BJ (cell line): ENCODE data around the gene QRSL1. TPM values are rescaled to one million over a fixed set of nuclear protein-coding genes. Genes with fewer than 3 reads are reported as not detected.

Experiments used
- CTCF ChIA-PET: fragments of 350-600 bp; formaldehyde crosslinking; extraction: SDS; loops from one replicate; lab custom pipeline; 2021; ENCODE audit warnings: antibody characterized with exemption, inconsistent platforms; lab: Yijun Ruan, JAX
- POLR2A ChIA-PET: fragments of 300-600 bp; sonication (Branson Sonifier 250); formaldehyde crosslinking; extraction: SDS; loops from one replicate; lab custom pipeline; 2021; ENCODE audit warnings: antibody characterized with exemption; lab: Charles Lee
- DNase-seq: peaks from one replicate; pipeline ENCODE4 v3.0.0-alpha.2; 2011; ENCODE audit warnings: low read depth
- H3K27me3 ChIP-seq: 2 replicates; pipeline ENCODE4 v1.6.0; 2011; ENCODE audit warnings: low read length; ENCODE audit not compliant: control insufficient read depth, insufficient read depth
- H3K36me3 ChIP-seq: 2 replicates; pipeline ENCODE4 v1.5.1; 2011; ENCODE audit warnings: low read length; ENCODE audit not compliant: control insufficient read depth, insufficient read depth
- H3K4me3 ChIP-seq: 2 replicates; pipeline ENCODE4 v1.5.1; 2011; ENCODE audit warnings: low read depth, mild to moderate bottlenecking, control low read depth, low read length
- CTCF ChIP-seq: IDR thresholded peaks from 2 replicates; pipeline ENCODE4 v1.5.1; 2011; ENCODE audit warnings: low read depth, mild to moderate bottlenecking, control low read depth, inconsistent platforms, low read length, moderate library complexity; ENCODE audit not compliant: insufficient read depth
- polyA plus RNA-seq: library from polyadenylated mRNA; depleted of rRNA; stranded (reverse); fragments of >200 nt; gene quantifications from 2 replicates; pipeline ENCODE4 v1.2.3, GENCODE V29; 2011

QRSL1 gene
- polyA plus RNA-seq, 1 experiment = 7.5 TPM

- H3K27me3 ChIP-seq = no peaks in the 10 kb centered on the region
- POLR2A ChIA-PET = no interaction called here
- DNase-seq = no peak
- no peak for TF ChIP-seq CTCF
- H3K36me3 ChIP-seq = peaks cover 1% of the 10 kb centered on the region; the same call in 1 of the 2 replicates
- H3K4me3 ChIP-seq = no peak overlapping the region
- CTCF ChIA-PET = interaction anchor here (1.6 kb wide), 1 partner anchor 10 kb away, joined by 4 read pairs; no protein-coding TSS in a partner anchor
Observed at GRCh38 chr6:106617857-106618256, 11.5 kb upstream of the QRSL1 start.

- POLR2A ChIA-PET = no interaction called here
Observed at GRCh38 chr6:106618324-106618723, 11.1 kb upstream of the QRSL1 start.

GRCh38 chr6:106619223-106619622 is 10.2 kb upstream of the QRSL1 start:
- CTCF ChIA-PET = no interaction called here
- POLR2A ChIA-PET = no interaction called here
- Histone ChIP-seq H3K4me3 (no peak overlapping the region), H3K27me3 (no peaks in the 10 kb centered on the region), H3K36me3 (peaks cover 1% of the 10 kb centered on the region; the same call in 1 of the 2 replicates)
- no peak for TF ChIP-seq CTCF
- DNase-seq = no peak

More at GRCh38 chr6:106618324-106618723, 11.1 kb upstream of the QRSL1 start:
- H3K4me3 ChIP-seq = no peak overlapping the region
- no peaks in the 10 kb centered on the region for H3K27me3 ChIP-seq
- DNase-seq = no peak
- TF ChIP-seq CTCF = no peak
- H3K36me3 ChIP-seq = peaks cover 1% of the 10 kb centered on the region; the same call in 1 of the 2 replicates
- CTCF ChIA-PET = no interaction called here

- no peak overlapping the region for H3K4me3 ChIP-seq
- DNase-seq = no peak
- TF ChIP-seq CTCF = no peak
- peaks cover 1% of the 10 kb centered on the region; the same call in 1 of the 2 replicates for H3K36me3 ChIP-seq
- ChIA-PET POLR2A (no interaction called here), CTCF (interaction anchor here (1.0 to 1.4 kb wide), 3 partner anchors 8 to 359 kb away, joined by 3 to 7 read pairs (median 3); no protein-coding TSS in a partner anchor)
- no peaks in the 10 kb centered on the region for H3K27me3 ChIP-seq
Observed at GRCh38 chr6:106620931-106621672, 8.3 kb upstream of the QRSL1 start.

GRCh38 chr6:106622412-106622811 is 7.0 kb upstream of the QRSL1 start:
- ChIA-PET CTCF (interaction anchor here (1.0 to 1.4 kb wide), 3 partner anchors 9 to 19 kb away, joined by 3 read pairs; no protein-coding TSS in a partner anchor), POLR2A (no interaction called here)
- H3K27me3 ChIP-seq = no peaks in the 10 kb centered on the region
- TF ChIP-seq CTCF = no peak
- H3K4me3 ChIP-seq = no peak overlapping the region
- no peak for DNase-seq
- peaks cover 1% of the 10 kb centered on the region; the same call in 1 of the 2 replicates for H3K36me3 ChIP-seq
